Hematopoietic multipotent progenitor cell treated with erythropoietin and hydrocortisone succinate and interleukin-3 and kit ligand, for 8 days (in vitro differentiated cells): ENCODE results near the gene RASSF5.
"Not testable (repeated sequence)": the region's sequence is repeated elsewhere in the genome, so short reads cannot be mapped to it uniquely, and the experiment has no call there.

Experiments
- DNase-seq: peaks from one replicate; pipeline ENCODE4 v3.0.0-alpha.2; 2015

RASSF5 gene

GRCh38 chr1:206593351-206593925 is 86.1 kb downstream of the RASSF5 start:
- no peak for DNase-seq

GRCh38 chr1:206595581-206596318 is 88.4 kb downstream of the RASSF5 start:
- DNase-seq, result no peak

- DNase-seq, result no peak
Observed at GRCh38 chr1:206596319-206596666, 89.0 kb downstream of the RASSF5 start.

GRCh38 chr1:206600527-206600926 is 93.2 kb downstream of the RASSF5 start:
- DNase-seq, result no peak

GRCh38 chr1:206604861-206605260 is 97.5 kb downstream of the RASSF5 start:
- DNase-seq, result no peak

- peak; percentile 69 for DNase-seq
Observed at GRCh38 chr1:206606867-206607266, 99.5 kb downstream of the RASSF5 start.

GRCh38 chr1:206608108-206608698 is 100.9 kb downstream of the RASSF5 start:
- peak; percentile 52 for DNase-seq

- no peak for DNase-seq
Observed at GRCh38 chr1:206609229-206609991, 102.1 kb downstream of the RASSF5 start.

- DNase-seq, result peak; percentile 91
Observed at GRCh38 chr1:206612129-206612876, 105.0 kb downstream of the RASSF5 start, which contains the start of gene EIF2D. EIF2D (minus strand) TSS chr1:206612465; CDS start chr1:206612342, 123 bp downstream.

GRCh38 chr1:206626396-206626795 is 119.1 kb downstream of the RASSF5 start:
- not testable (repeated sequence) for DNase-seq

GRCh38 chr1:206628916-206629315 is 121.6 kb downstream of the RASSF5 start:
- no peak for DNase-seq

- DNase-seq, result peak; percentile 88
Observed at GRCh38 chr1:206631085-206631509, 123.8 kb downstream of the RASSF5 start.

GRCh38 chr1:206633708-206634121 is 126.4 kb downstream of the RASSF5 start:
- DNase-seq, result no peak

- peak; percentile 91 for DNase-seq
Observed at GRCh38 chr1:206634365-206635079, 127.2 kb downstream of the RASSF5 start.

- peak; percentile 92 for DNase-seq
Observed at GRCh38 chr1:206635080-206635977, 128.0 kb downstream of the RASSF5 start, which contains the start of gene DYRK3. DYRK3 (plus strand) TSS chr1:206635536; CDS start chr1:206635704, 168 bp downstream.

- peak; percentile 69 for DNase-seq
Observed at GRCh38 chr1:206635978-206636345, 128.6 kb downstream of the RASSF5 start.

GRCh38 chr1:206636671-206637070 is 129.3 kb downstream of the RASSF5 start:
- DNase-seq, result no peak

GRCh38 chr1:206637605-206638004 is 130.3 kb downstream of the RASSF5 start:
- no peak for DNase-seq
